Measurements from ENCODE around the gene CPVL.

CPVL gene

DNA sequence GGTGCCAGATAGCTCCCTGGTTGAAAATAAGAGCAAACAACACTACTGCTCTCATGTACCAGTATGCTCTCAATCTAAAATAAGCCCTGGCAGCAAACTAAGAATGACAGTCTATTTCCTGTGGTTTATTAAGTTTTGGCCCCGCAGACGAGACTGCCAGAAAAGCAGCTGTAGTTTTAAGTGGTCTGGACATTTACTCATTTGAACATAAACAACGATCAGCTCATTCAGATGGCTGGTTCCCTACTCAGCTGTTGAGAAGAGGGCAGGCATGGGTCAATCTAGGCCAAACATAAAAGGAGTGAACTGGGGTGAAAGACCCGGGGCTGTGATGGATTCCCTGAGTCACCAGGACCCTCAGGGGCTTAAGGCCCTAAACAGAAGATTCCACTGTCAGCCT, 192.7 kb downstream of the CPVL start:
- TF ChIP-seq, protein P1, sequence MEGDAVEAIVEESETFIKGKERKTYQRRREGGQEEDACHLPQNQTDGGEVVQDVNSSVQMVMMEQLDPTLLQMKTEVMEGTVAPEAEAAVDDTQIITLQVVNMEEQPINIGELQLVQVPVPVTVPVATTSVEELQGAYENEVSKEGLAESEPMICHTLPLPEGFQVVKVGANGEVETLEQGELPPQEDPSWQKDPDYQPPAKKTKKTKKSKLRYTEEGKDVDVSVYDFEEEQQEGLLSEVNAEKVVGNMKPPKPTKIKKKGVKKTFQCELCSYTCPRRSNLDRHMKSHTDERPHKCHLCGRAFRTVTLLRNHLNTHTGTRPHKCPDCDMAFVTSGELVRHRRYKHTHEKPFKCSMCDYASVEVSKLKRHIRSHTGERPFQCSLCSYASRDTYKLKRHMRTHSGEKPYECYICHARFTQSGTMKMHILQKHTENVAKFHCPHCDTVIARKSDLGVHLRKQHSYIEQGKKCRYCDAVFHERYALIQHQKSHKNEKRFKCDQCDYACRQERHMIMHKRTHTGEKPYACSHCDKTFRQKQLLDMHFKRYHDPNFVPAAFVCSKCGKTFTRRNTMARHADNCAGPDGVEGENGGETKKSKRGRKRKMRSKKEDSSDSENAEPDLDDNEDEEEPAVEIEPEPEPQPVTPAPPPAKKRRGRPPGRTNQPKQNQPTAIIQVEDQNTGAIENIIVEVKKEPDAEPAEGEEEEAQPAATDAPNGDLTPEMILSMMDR (IDR thresholded peaks at IDR 0.05), result no peak

More for the DNA sequence above, 192.7 kb downstream of the CPVL start:
- Histone ChIP-seq H3K36me3 (no peaks in the 10 kb centered on the region), H3K4me1 (peaks cover 0 to 37% (median 31%) of the 10 kb centered on the region in 4 donors), H3K27ac (no peak overlapping the region), H3K9me3 (no peaks in the 10 kb centered on the region), H3K4me3 (no peak overlapping the region), H3K27me3 (peaks cover 3 to 35% of the 10 kb centered on the region in 2 donors)
- intact Hi-C loops (cut with DNase I; ENCODE audit: low total_unique reads), result no loop called here
- no peak for DNase-seq
